BE2C (cell line): Measurements from ENCODE around the gene CASP12.
A peak's percentile ranks its signal among the peaks of the same experiment; 100 is the strongest.

Experiments
- DNase-seq: peaks from one replicate; pipeline ENCODE4 v3.0.0-alpha.2; 2020
- H3K27me3 ChIP-seq: fragments of 250-450 bp; sonication (Bioruptor Pico); 2 replicates; pipeline ENCODE4 v1.5.1; 2020; ENCODE audit warnings: mild to moderate bottlenecking
- H3K36me3 ChIP-seq: fragments of 250-450 bp; sonication (Bioruptor Pico); 2 replicates; pipeline ENCODE4 v1.5.1; 2020; ENCODE audit warnings: mild to moderate bottlenecking
- H3K4me1 ChIP-seq: fragments of 250-450 bp; sonication (Bioruptor Pico); 2 replicates; pipeline ENCODE4 v1.5.1; 2020
- H3K4me3 ChIP-seq: 2 replicates; pipeline ENCODE4 v1.5.1; 2011; ENCODE audit warnings: low read depth, low read length
- H3K9me3 ChIP-seq: fragments of 250-450 bp; sonication (Bioruptor Pico); 2 replicates; pipeline ENCODE4 v1.5.1; 2020
- TF ChIP-seq, protein P1 (sequence below): IDR thresholded peaks from 2 replicates; pipeline ENCODE4 v1.5.1; 2012; ENCODE audit warnings: mild to moderate bottlenecking, low read depth, low read length

Gene CASP12

DNA sequence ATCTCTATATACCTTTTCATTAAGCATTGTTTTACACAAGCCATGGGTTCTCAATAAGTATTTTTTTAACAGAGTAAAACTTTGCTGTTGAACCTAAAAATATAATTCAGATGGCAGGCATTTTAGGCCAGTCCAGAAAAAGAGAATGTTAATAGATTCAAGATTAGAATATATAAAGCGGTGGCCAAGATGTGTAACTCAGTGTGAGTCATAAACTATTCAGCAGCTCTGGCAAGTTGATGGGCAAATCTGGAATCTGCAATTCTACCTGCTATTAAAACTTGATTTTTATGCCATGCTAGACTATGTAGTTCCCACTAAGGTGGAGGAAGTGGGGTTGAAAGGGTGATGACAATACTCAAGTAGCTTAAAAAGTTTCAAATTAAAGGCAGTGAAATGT, 45.4 kb downstream of the CASP12 start:
- peak overlapping the region; percentile 4; the same call in 1 of the 2 replicates for H3K4me3 ChIP-seq
- TF ChIP-seq, protein P1, sequence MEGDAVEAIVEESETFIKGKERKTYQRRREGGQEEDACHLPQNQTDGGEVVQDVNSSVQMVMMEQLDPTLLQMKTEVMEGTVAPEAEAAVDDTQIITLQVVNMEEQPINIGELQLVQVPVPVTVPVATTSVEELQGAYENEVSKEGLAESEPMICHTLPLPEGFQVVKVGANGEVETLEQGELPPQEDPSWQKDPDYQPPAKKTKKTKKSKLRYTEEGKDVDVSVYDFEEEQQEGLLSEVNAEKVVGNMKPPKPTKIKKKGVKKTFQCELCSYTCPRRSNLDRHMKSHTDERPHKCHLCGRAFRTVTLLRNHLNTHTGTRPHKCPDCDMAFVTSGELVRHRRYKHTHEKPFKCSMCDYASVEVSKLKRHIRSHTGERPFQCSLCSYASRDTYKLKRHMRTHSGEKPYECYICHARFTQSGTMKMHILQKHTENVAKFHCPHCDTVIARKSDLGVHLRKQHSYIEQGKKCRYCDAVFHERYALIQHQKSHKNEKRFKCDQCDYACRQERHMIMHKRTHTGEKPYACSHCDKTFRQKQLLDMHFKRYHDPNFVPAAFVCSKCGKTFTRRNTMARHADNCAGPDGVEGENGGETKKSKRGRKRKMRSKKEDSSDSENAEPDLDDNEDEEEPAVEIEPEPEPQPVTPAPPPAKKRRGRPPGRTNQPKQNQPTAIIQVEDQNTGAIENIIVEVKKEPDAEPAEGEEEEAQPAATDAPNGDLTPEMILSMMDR: no peak
- no peak for DNase-seq
- H3K9me3 ChIP-seq: no peaks in the 10 kb centered on the region
- peaks cover 4% of the 10 kb centered on the region; the same call in 1 of the 2 replicates for H3K27me3 ChIP-seq
- H3K4me1 ChIP-seq: peaks cover 27% of the 10 kb centered on the region
- no peaks in the 10 kb centered on the region for H3K36me3 ChIP-seq

DNA sequence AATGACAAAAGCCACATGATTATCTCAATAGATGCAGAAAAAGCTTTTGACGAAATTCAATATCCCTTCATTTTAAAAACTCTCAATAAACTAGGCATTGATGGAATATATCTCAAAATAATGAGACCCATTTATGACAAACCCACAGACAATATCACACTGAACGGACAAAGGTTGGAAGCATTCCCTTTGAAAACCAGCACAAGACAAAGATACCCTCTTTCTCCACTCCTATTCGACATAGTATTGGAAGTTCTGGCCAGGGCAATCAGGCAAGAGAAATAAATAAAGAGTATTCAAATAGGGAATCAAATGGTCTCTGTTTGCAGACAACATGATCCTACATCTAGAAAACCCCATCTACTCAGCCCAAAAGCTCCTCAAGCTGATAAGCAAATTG, 52.0 kb downstream of the CASP12 start:
- no peak for DNase-seq
- Histone ChIP-seq H3K36me3 (no peaks in the 10 kb centered on the region), H3K4me1 (no peaks in the 10 kb centered on the region), H3K27me3 (peaks cover 4% of the 10 kb centered on the region; the same call in 1 of the 2 replicates), H3K9me3 (no peaks in the 10 kb centered on the region), H3K4me3 (no peak overlapping the region)
- TF ChIP-seq, protein P1: no peak

DNA sequence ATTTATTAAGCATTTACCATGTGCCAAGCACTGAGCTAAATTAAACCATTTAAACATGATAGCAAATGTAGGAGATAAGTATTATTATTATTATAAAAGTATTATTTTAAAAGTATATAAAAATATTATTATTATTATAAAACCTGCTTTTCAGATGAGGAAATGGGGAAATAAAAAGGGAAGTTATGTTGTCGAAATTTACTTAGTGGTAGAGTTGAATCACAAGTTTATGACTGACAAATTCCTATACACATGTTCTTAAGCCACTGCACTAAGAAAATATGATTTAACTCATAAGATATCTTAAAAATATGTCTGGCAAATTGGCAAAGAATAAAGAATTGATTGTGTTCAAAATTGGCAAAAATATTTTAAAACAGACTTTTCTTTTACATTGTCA, 53.8 kb downstream of the CASP12 start:
- no peak for DNase-seq
- Histone ChIP-seq H3K4me3 (no peak overlapping the region), H3K9me3 (no peaks in the 10 kb centered on the region), H3K27me3 (no peaks in the 10 kb centered on the region), H3K4me1 (no peaks in the 10 kb centered on the region), H3K36me3 (no peaks in the 10 kb centered on the region)
- TF ChIP-seq, protein P1: no peak

DNA sequence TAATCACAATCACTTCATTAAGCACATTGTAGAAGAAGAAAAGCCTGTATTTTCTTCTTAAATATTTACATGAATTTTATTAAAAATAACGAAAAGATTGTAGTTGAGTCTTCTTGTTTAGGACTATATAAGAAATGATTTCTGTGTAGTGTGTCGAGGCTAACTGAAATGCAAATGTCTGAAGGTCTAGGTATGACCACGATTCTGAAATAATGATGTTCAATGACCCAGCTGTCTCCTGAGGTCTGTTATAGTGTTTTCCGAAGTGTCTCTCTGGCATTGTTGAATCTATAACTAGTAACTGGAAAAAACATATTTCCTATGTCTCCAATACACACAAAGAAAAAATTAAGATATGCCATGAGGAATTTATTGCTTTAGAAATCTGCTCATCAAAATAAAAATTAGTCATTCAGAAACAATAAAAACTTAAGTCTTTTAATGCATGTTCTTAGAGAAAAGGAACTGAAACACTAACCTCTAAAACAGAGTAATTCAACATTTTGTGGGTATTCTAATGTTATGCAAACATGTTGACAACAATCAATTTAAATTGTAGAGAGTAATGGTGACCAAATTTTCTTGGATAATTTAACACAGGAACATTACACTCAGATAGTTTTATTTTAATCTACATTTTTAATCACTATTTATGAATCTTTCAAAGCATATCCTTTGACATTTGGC, 55.0 kb downstream of the CASP12 start:
- Histone ChIP-seq H3K4me3 (no peak overlapping the region), H3K4me1 (no peaks in the 10 kb centered on the region), H3K9me3 (no peaks in the 10 kb centered on the region), H3K36me3 (no peaks in the 10 kb centered on the region), H3K27me3 (no peaks in the 10 kb centered on the region)
- DNase-seq: no peak
- TF ChIP-seq, protein P1: no peak

DNA sequence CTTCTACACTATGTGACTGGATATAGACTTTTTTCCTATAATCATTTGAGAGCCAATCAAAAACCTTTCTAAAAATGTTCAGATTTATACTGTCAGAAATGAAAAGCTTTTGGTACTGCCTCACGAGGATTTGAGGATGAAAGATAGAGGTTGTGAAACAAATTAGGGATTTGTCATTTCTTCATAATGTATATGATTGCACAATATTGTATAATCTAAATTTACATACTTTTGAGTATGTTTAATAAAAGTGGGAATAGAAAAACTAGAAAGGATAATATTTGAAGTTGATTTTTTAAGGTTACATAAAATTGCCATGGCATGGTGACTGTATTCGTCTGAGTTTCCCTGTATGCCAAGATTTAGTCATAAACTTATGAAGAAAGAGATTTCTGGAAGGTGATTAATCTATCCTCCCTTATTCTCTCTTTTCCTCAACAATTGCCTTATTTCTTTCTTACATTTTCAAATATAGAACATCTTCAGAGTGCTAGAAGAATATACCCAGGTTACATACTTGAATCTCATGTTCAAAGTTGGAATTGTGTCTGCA, 56.2 kb downstream of the CASP12 start:
- Histone ChIP-seq H3K4me3 (no peak overlapping the region), H3K4me1 (no peaks in the 10 kb centered on the region), H3K36me3 (no peaks in the 10 kb centered on the region), H3K9me3 (no peaks in the 10 kb centered on the region), H3K27me3 (no peaks in the 10 kb centered on the region)
- TF ChIP-seq, protein P1: no peak
- no peak for DNase-seq

DNA sequence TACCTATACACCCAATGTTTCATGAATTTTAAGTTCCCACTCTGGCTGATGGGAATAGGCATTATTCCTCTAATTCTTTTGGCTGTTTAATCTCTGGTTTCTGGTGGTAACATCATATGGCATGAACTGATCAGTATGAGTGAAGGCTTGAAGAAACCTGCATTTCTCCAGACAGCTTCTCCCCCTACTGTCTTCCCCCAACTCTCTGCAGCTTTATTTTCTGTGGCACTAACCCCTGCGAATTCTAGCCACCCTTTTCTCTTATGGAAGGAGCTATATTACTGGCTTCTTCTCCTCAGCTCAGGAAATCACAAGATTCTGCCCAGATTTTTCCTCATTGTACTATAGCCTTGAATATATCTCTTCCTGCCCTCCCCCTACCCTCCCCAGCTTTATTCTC, 57.1 kb downstream of the CASP12 start:
- Histone ChIP-seq H3K27me3 (no peaks in the 10 kb centered on the region), H3K4me3 (no peak overlapping the region), H3K4me1 (no peaks in the 10 kb centered on the region), H3K36me3 (no peaks in the 10 kb centered on the region), H3K9me3 (no peaks in the 10 kb centered on the region)
- no peak for DNase-seq
- TF ChIP-seq, protein P1: no peak
